Omental fat pad (tissue), 4 donors: ENCODE results near the gene C19orf53. TPM values are rescaled to one million over a fixed set of nuclear protein-coding genes. Genes with fewer than 3 reads are reported as not detected.

ENCODE experiments used
- ATAC-seq: fragments of 150-250 bp; one replicate; pipeline ENCODE4 v1.9.1; 2016; ENCODE audit warnings: mild to moderate bottlenecking, moderate library complexity; ENCODE audit not compliant: low FRiP score
- DNase-seq: peaks from one replicate; pipeline ENCODE4 v3.0.0-alpha.2; 2019; ENCODE audit warnings: low spot score
- CTCF ChIP-seq, 3 donors: fragments of 450-650 bp; IDR thresholded peaks; one replicate each; pipeline ENCODE4 v1.5.1; 2016 to 2017; ENCODE audit warnings: antibody characterized with exemption in 3 of 3, mild to moderate bottlenecking in 3 of 3, moderate library complexity in 2 of 3
- small RNA-seq: library from RNA; depleted of rRNA; stranded (forward); fragments of <200 nt; gene quantifications from one replicate; pipeline ENCODE3, GENCODE V24; 2016
- total RNA-seq, 4 donors: library from RNA; depleted of rRNA; stranded (reverse); fragments of >200 nt; gene quantifications; one replicate each; pipeline ENCODE4 v1.1.0, GENCODE V29; 2016

The C19orf53 gene
- total RNA-seq, 4 donors from 2014 or later: 135 to 206 (median 170) TPM

GRCh38 chr19:13825489-13826441 is 51.5 kb downstream of the C19orf53 start:
- TF ChIP-seq CTCF (IDR thresholded peaks at IDR 0.05): no peak
- no peak for DNase-seq
- no peak for ATAC-seq

- ATAC-seq: no peak
- no peak for TF ChIP-seq CTCF (IDR thresholded peaks at IDR 0.05)
- no peak for DNase-seq
Measured at GRCh38 chr19:13826652-13827235, 52.5 kb downstream of the C19orf53 start.

GRCh38 chr19:13827656-13828055 is 53.4 kb downstream of the C19orf53 start:
- TF ChIP-seq CTCF (IDR thresholded peaks at IDR 0.05): no peak
- DNase-seq: no peak
- no peak for ATAC-seq

Small RNA genes lying within 50 kb of the gene (small RNA-seq; reads per million reads assigned to genes)
- gene RN7SL619P: not detected

Other genes with a start within 250 kb of the C19orf53 start
- gene MRI1, start 9.9 kb upstream of the C19orf53 start, total RNA-seq: 10 to 100 TPM; 34.1 to 82.1 (median 38.5) TPM
- gene ZSWIM4, start 21.0 kb downstream of the C19orf53 start, total RNA-seq: 1 to 10 TPM; 3.8 to 5.2 (median 4.6) TPM
- gene NANOS3, start 102.7 kb downstream of the C19orf53 start, total RNA-seq: not detected
- under 1 TPM in 2 of 4 donors, not detected in 2; 0.46 to 0.95 TPM for gene BRME1, start 131.7 kb downstream of the C19orf53 start, total RNA-seq
- gene CC2D1A, start 131.7 kb downstream of the C19orf53 start, total RNA-seq: 10 to 100 TPM; 12.3 to 24.9 (median 15.6) TPM
- gene PODNL1, start 164.0 kb downstream of the C19orf53 start, total RNA-seq: not detected
- 10 to 100 TPM in 3 of 4 donors, 1 to 10 TPM in 1; 8.9 to 22.9 (median 11.9) TPM for gene DCAF15, start 178.1 kb downstream of the C19orf53 start, total RNA-seq
- gene RFX1, start 231.9 kb downstream of the C19orf53 start, total RNA-seq: 1 to 10 TPM; 2.8 to 7.6 (median 3.2) TPM